SH-SY5Y (cell line): Measurements from ENCODE around the gene SRP54.

Source experiments
- GATA2 ChIP-seq: IDR thresholded peaks from 2 replicates; pipeline ENCODE4 v1.6.1; 2011; ENCODE audit warnings: mild to moderate bottlenecking, low read depth, low read length
- GATA3 ChIP-seq: IDR thresholded peaks from 2 replicates; pipeline ENCODE4 v1.6.1; 2011; ENCODE audit warnings: low read depth, mild to moderate bottlenecking, low read length, moderate library complexity

GRCh38 chr14:35052637-35053036, 69.8 kb downstream of the SRP54 start:
- TF ChIP-seq GATA2 (no peak), GATA3 (no peak)
